ENCODE results near the gene LGALS4. TPM values are rescaled to one million over a fixed set of nuclear protein-coding genes. Genes with fewer than 3 reads are reported as not detected.
"Not testable (repeated sequence)": the region's sequence is repeated elsewhere in the genome, so short reads cannot be mapped to it uniquely, and the experiment has no call there.

Gene LGALS4, protein sequence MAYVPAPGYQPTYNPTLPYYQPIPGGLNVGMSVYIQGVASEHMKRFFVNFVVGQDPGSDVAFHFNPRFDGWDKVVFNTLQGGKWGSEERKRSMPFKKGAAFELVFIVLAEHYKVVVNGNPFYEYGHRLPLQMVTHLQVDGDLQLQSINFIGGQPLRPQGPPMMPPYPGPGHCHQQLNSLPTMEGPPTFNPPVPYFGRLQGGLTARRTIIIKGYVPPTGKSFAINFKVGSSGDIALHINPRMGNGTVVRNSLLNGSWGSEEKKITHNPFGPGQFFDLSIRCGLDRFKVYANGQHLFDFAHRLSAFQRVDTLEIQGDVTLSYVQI
- 1 to 10 TPM; 1.1 to 7.5 (median 2.8) TPM for total RNA-seq
- 1 to 10 TPM; 2.9 to 9.6 (median 9.3) TPM for polyA plus RNA-seq
- long read RNA-seq, donor 1, partial matches to known transcripts = 0 of 1 reads
- long read RNA-seq, donor 1, other reads (novel, unspliced or antisense) = 0 of 1 reads
- long read RNA-seq, donor 2 = 0 reads

- intact Hi-C loops (cut with DNase I; ENCODE audit: low total_unique reads) = no loop called here
- Histone ChIP-seq H3K27me3 (replicated peaks in 1 of 7) (no peaks in the 10 kb centered on the region), H3K36me3 (peaks cover 6 to 45% (median 32%) of the 10 kb centered on the region in 6 donors), H3K4me1 (peaks cover 0 to 5% (median 0%) of the 10 kb centered on the region in 6 donors), H3K4me3 (no peak within 1 kb of the TSS), H3K9me3 (no peaks in the 10 kb centered on the region), H3K27ac (peak within 1 kb of the TSS in 1 of 8 donors; percentile 29)
- DNase-seq = no peak
- TF ChIP-seq POLR2AphosphoS5 (IDR thresholded peaks at IDR 0.05) = peak in 2 of 3 donors; percentile 27 to 62
- TF ChIP-seq, protein P1, sequence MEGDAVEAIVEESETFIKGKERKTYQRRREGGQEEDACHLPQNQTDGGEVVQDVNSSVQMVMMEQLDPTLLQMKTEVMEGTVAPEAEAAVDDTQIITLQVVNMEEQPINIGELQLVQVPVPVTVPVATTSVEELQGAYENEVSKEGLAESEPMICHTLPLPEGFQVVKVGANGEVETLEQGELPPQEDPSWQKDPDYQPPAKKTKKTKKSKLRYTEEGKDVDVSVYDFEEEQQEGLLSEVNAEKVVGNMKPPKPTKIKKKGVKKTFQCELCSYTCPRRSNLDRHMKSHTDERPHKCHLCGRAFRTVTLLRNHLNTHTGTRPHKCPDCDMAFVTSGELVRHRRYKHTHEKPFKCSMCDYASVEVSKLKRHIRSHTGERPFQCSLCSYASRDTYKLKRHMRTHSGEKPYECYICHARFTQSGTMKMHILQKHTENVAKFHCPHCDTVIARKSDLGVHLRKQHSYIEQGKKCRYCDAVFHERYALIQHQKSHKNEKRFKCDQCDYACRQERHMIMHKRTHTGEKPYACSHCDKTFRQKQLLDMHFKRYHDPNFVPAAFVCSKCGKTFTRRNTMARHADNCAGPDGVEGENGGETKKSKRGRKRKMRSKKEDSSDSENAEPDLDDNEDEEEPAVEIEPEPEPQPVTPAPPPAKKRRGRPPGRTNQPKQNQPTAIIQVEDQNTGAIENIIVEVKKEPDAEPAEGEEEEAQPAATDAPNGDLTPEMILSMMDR (IDR thresholded peaks at IDR 0.05 in 8 of 11, conservative IDR thresholded peaks at IDR 0.05 in 3 of 11) = no peak
- 80 to 82% (median 81%) methylated on average over 15 of the region's 15 CpGs for WGBS, 5 donors
Observed at GRCh38 chr19:38812841-38813320, at the start of gene LGALS4. TSS of gene LGALS4 (minus strand) at chr19:38812945. CDS start at chr19:38812886, 59 bp downstream.

- H3K27ac ChIP-seq = peak overlapping the region in 3 of 8 donors; percentile 84 to 94 (median 91)
- no peak for TF ChIP-seq POLR2A (IDR thresholded peaks at IDR 0.05)
- TF ChIP-seq, protein P1 (IDR thresholded peaks at IDR 0.05 in 8 of 11, conservative IDR thresholded peaks at IDR 0.05 in 3 of 11) = no peak
- no peak for TF ChIP-seq POLR2AphosphoS5 (IDR thresholded peaks at IDR 0.05)
- H3K9me3 ChIP-seq = no peaks in the 10 kb centered on the region
- no peak overlapping the region for H3K4me3 ChIP-seq
- H3K36me3 ChIP-seq = no peaks in the 10 kb centered on the region
- intact Hi-C loops (cut with DNase I; ENCODE audit: low total_unique reads) = no loop called here
- peaks cover 35 to 96% (median 74%) of the 10 kb centered on the region in 6 donors for H3K4me1 ChIP-seq
- DNase-seq = no peak
- no peaks in the 10 kb centered on the region for H3K27me3 ChIP-seq (replicated peaks in 1 of 7)
- WGBS, 5 donors = 95 to 98% (median 96%) methylated on average over 3 of the region's 3 CpGs
Observed at GRCh38 chr19:38861368-38861767, 48.6 kb upstream of the LGALS4 start.

- H3K4me3 ChIP-seq; intact Hi-C loops (cut with DNase I; ENCODE audit: low total_unique reads); H3K36me3 ChIP-seq; DNase-seq; H3K9me3 ChIP-seq; H3K27me3 ChIP-seq (replicated peaks in 1 of 7): not testable (repeated sequence)
- WGBS, 5 donors = 77 to 87% (median 84%) methylated on average over 18 to 21 of the region's 21 CpGs
- H3K27ac ChIP-seq = peak overlapping the region in 1 of 8 donors; percentile 29
- peaks cover 29 to 83% (median 58%) of the 10 kb centered on the region in 6 donors for H3K4me1 ChIP-seq
Observed at GRCh38 chr19:38859631-38860204, 47.0 kb upstream of the LGALS4 start.

- Histone ChIP-seq H3K4me3 (no peak overlapping the region), H3K4me1 (peaks cover 8 to 76% (median 40%) of the 10 kb centered on the region in 6 donors), H3K27ac (peak overlapping the region in 7 of 8 donors; percentile 22 to 83 (median 73)), H3K27me3 (replicated peaks in 1 of 7) (no peaks in the 10 kb centered on the region), H3K9me3 (no peaks in the 10 kb centered on the region), H3K36me3 (no peaks in the 10 kb centered on the region)
- DNase-seq = no peak
- intact Hi-C loops (cut with DNase I; ENCODE audit: low total_unique reads) = no loop called here
- 54 to 67% (median 63%) methylated on average over 3 of the region's 3 CpGs for WGBS, 5 donors
- TF ChIP-seq POLR2AphosphoS5 (IDR thresholded peaks at IDR 0.05) = no peak
- no peak for TF ChIP-seq POLR2A (IDR thresholded peaks at IDR 0.05)
- TF ChIP-seq, protein P1 (IDR thresholded peaks at IDR 0.05 in 8 of 11, conservative IDR thresholded peaks at IDR 0.05 in 3 of 11) = no peak
Observed at GRCh38 chr19:38856813-38857212, 44.1 kb upstream of the LGALS4 start.

- DNase-seq; intact Hi-C loops (cut with DNase I; ENCODE audit: low total_unique reads); H3K27me3 ChIP-seq (replicated peaks in 1 of 7); H3K27ac ChIP-seq; H3K4me3 ChIP-seq; H3K36me3 ChIP-seq; H3K9me3 ChIP-seq: not testable (repeated sequence)
- H3K4me1 ChIP-seq = peaks cover 8 to 78% (median 42%) of the 10 kb centered on the region in 6 donors
- WGBS, 5 donors = 82 to 98% (median 91%) methylated on average over 8 to 29 of the region's 37 CpGs
Observed at GRCh38 chr19:38855751-38856150, 43.0 kb upstream of the LGALS4 start.

DNA sequence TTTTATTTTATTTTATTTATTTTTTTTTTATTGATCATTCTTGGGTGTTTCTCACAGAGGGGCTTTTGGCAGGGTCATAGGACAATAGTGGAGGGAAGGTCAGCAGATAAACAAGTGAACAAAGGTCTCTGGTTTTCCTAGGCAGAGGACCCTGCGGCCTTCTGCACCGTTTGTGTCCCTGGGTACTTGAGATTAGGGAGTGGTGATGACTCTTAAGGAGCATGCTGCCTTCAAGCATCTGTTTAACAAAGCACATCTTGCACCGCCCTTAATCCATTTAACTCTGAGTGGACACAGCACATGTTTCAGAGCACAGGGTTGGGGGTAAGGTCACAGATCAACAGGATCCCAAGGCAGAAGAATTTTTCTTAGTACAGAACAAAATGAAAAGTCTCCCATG lies 42.2 kb upstream of the LGALS4 start:
- H3K9me3 ChIP-seq; H3K27ac ChIP-seq; intact Hi-C loops (cut with DNase I; ENCODE audit: low total_unique reads); H3K27me3 ChIP-seq (replicated peaks in 1 of 7); DNase-seq; H3K36me3 ChIP-seq; H3K4me3 ChIP-seq: not testable (repeated sequence)
- peaks cover 8 to 74% (median 40%) of the 10 kb centered on the region in 6 donors for H3K4me1 ChIP-seq
- WGBS, 5 donors = 62 to 100% (median 72%) methylated on average over 1 to 3 of the region's 3 CpGs

All from spleen (tissue), 13 donors.